Naive thymus-derived CD4-positive, alpha-beta T cell (primary cell): ENCODE results near the gene FAT1. TPM values are rescaled to one million over a fixed set of nuclear protein-coding genes. Genes with fewer than 3 reads are reported as not detected.

Source experiments
- ATAC-seq: fragments of 150-1000 bp; cut with Tn5 transposase; 2 replicates; pipeline ENCODE4 v1.10.0; 2021; ENCODE audit warnings: mild to moderate bottlenecking, moderate library complexity
- CTCF ChIA-PET: fragments of 350-600 bp; sonication (Branson Sonifier 250); formaldehyde crosslinking; loops from one replicate; lab custom pipeline; 2021; ENCODE audit warnings: antibody characterized with exemption; lab: Charles Lee
- POLR2A ChIA-PET: fragments of 350-600 bp; sonication (Branson Sonifier 250); formaldehyde crosslinking; loops from one replicate; lab custom pipeline; 2021; ENCODE audit warnings: antibody characterized with exemption, inconsistent platforms; lab: Charles Lee
- DNase-seq, 9 donors: peaks; one replicate each; pipeline versions ENCODE4 v3.0.0 to v3.0.0-alpha.2; 2020 to 2022; ENCODE audit warnings: mixed read lengths in 1 of 9
- H3K27ac ChIP-seq: one replicate; pipeline ENCODE4 v1.7.0; 2013; ENCODE audit warnings: mild to moderate bottlenecking, low read depth, low read length, moderate library complexity
- H3K27me3 ChIP-seq, 2 donors: one replicate each; pipeline ENCODE4 v1.7.0; 2013; ENCODE audit warnings: low read length in 2 of 2, mild to moderate bottlenecking in 2 of 2, moderate library complexity in 2 of 2; ENCODE audit not compliant: control insufficient read depth in 2 of 2, insufficient read depth in 2 of 2
- H3K36me3 ChIP-seq, 3 experiments: 1 replicate in 2 of 3; 2 replicates in 1 of 3; pipeline ENCODE4 v1.7.0; 2013; ENCODE audit warnings: low read length in 3 of 3, mild to moderate bottlenecking in 3 of 3, moderate library complexity in 1 of 3; ENCODE audit not compliant: insufficient read depth in 3 of 3, control insufficient read depth in 2 of 3
- H3K4me1 ChIP-seq, 2 donors: one replicate each; pipeline ENCODE4 v1.7.0; 2013; ENCODE audit warnings: low read length in 2 of 2, mild to moderate bottlenecking in 2 of 2, moderate library complexity in 1 of 2; ENCODE audit not compliant: control insufficient read depth in 2 of 2, insufficient read depth in 2 of 2
- H3K4me3 ChIP-seq: 2 replicates; pipeline ENCODE4 v1.7.0; 2013; ENCODE audit warnings: mild to moderate bottlenecking, low read length
- H3K9me3 ChIP-seq, 3 experiments: 1 replicate in 2 of 3; 2 replicates in 1 of 3; pipeline ENCODE4 v1.7.0; 2013; ENCODE audit warnings: low read length in 3 of 3; ENCODE audit not compliant: control insufficient read depth in 2 of 3
- H3K27ac Mint-ChIP-seq, 9 donors: one replicate each; pipeline ENCODE4 v1.8.0; 2020 to 2022; ENCODE audit warnings: mixed read lengths in 9 of 9, mild to moderate bottlenecking in 8 of 9, moderate library complexity in 5 of 9, inconsistent platforms in 2 of 9
- H3K27me3 Mint-ChIP-seq, 5 donors: one replicate each; pipeline ENCODE4 v1.8.0; 2021 to 2022; ENCODE audit warnings: mixed read lengths in 5 of 5, mild to moderate bottlenecking in 1 of 5
- H3K36me3 Mint-ChIP-seq, 5 donors: one replicate each; pipeline ENCODE4 v1.8.0; 2020 to 2022; ENCODE audit warnings: mixed read lengths in 5 of 5, mild to moderate bottlenecking in 3 of 5, inconsistent platforms in 1 of 5
- H3K4me1 Mint-ChIP-seq, 7 donors: one replicate each; pipeline ENCODE4 v1.8.0; 2020 to 2022; ENCODE audit warnings: mixed read lengths in 7 of 7, mild to moderate bottlenecking in 3 of 7, inconsistent platforms in 1 of 7
- H3K4me3 Mint-ChIP-seq, 10 donors: one replicate each; pipeline ENCODE4 v1.8.0; 2020 to 2022; ENCODE audit warnings: mild to moderate bottlenecking in 10 of 10, mixed read lengths in 10 of 10, moderate library complexity in 6 of 10, inconsistent platforms in 2 of 10
- H3K9me3 Mint-ChIP-seq, 11 donors: one replicate each; pipeline ENCODE4 v1.8.0; 2020 to 2022; ENCODE audit warnings: mixed read lengths in 11 of 11, mild to moderate bottlenecking in 4 of 11, inconsistent platforms in 1 of 11, moderate library complexity in 1 of 11
- intact Hi-C, 2 donors: fragments of 100-400 bp; cut with micrococcal nuclease; formaldehyde crosslinking; loops; one replicate each; pipeline ENCODE4 v1.15.1; 2023
- polyA plus RNA-seq, 2 donors: library from polyadenylated mRNA; unstranded; fragments of 300-500 nt; fragmentation: Illumina TruSeq; gene quantifications; one replicate each; pipeline ENCODE4 v1.2.3, GENCODE V29; 2021
- total RNA-seq, 6 experiments: library from RNA in 5 of 6; stranded (reverse) in 5 of 6; gene quantifications; 1 replicate in 5 of 6; 2 replicates in 1 of 6; pipeline ENCODE4 v1.2.3 and lab custom pipeline; 2021 to 2026

FAT1 gene
- total and polyA plus RNA-seq, 7 experiments from 2014 or later, result 0.05 TPM; not detected in 6

GRCh38 chr4:186619088-186619487 lies 104.6 kb downstream of the FAT1 start:
- no peaks in the 10 kb centered on the region for H3K4me1 ChIP-seq

DNA sequence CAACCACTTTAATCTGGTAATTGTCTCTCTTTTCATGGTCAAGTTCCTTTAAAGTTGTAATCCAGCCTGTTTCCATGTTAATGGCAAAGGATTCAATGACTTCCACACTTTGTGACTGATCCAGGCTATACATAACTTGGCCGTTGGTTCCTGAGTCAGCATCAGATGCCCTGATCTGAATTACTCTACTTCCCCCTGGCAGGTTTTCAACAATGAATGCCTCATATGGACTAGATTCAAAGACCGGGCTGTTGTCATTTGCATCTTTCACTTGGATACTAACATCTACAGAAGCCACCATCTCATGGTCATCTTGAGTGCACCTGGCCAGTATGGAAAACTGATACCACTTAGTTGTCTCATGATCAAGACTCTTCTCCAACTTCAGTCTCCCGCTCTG lies 105.7 kb downstream of the FAT1 start:
- Histone ChIP-seq H3K4me3 (no peak overlapping the region), H3K4me1 (no peaks in the 10 kb centered on the region), H3K36me3 (no peaks in the 10 kb centered on the region), H3K27me3 (no peaks in the 10 kb centered on the region), H3K9me3 (no peaks in the 10 kb centered on the region), H3K27ac (no peak overlapping the region)
- DNase-seq (no peak), ATAC-seq (no peak)
- CTCF ChIA-PET, result no interaction called here
- no peaks in the 10 kb centered on the region for H3K4me1 Mint-ChIP-seq
- H3K4me3 Mint-ChIP-seq, result no peak overlapping the region
- no peaks in the 10 kb centered on the region for H3K36me3 Mint-ChIP-seq
- peaks cover 0 to 16% (median 4%) of the 10 kb centered on the region in 5 donors for H3K27me3 Mint-ChIP-seq
- H3K9me3 Mint-ChIP-seq, result peaks cover 0 to 9% (median 3%) of the 10 kb centered on the region in 11 donors
- H3K27ac Mint-ChIP-seq, result no peak overlapping the region
- POLR2A ChIA-PET, result no interaction called here
- intact Hi-C loops, result no loop called here

More at GRCh38 chr4:186619088-186619487, 104.6 kb downstream of the FAT1 start:
- H3K36me3 Mint-ChIP-seq, result no peaks in the 10 kb centered on the region
- H3K9me3 Mint-ChIP-seq, result peaks cover 0 to 12% (median 4%) of the 10 kb centered on the region in 11 donors
- DNase-seq, result no peak
- no peak overlapping the region for H3K4me3 Mint-ChIP-seq
- H3K27me3 Mint-ChIP-seq, result peaks cover 0 to 26% (median 10%) of the 10 kb centered on the region in 5 donors
- ChIA-PET CTCF (no interaction called here), POLR2A (no interaction called here)
- no peaks in the 10 kb centered on the region for H3K36me3 ChIP-seq
- ATAC-seq, result no peak
- H3K4me1 Mint-ChIP-seq, result no peaks in the 10 kb centered on the region
- no peak overlapping the region for H3K4me3 ChIP-seq
- H3K27ac Mint-ChIP-seq, result no peak overlapping the region
- no peaks in the 10 kb centered on the region for H3K9me3 ChIP-seq
- no peaks in the 10 kb centered on the region for H3K27me3 ChIP-seq
- H3K27ac ChIP-seq, result no peak overlapping the region
- intact Hi-C loops, result no loop called here

- H3K4me1 Mint-ChIP-seq, result no peaks in the 10 kb centered on the region
- Histone ChIP-seq H3K27ac (no peak overlapping the region), H3K4me1 (no peaks in the 10 kb centered on the region), H3K4me3 (no peak overlapping the region), H3K27me3 (no peaks in the 10 kb centered on the region), H3K36me3 (no peaks in the 10 kb centered on the region), H3K9me3 (no peaks in the 10 kb centered on the region)
- H3K36me3 Mint-ChIP-seq, result no peaks in the 10 kb centered on the region
- intact Hi-C loops, result no loop called here
- peaks cover 0 to 17% (median 3%) of the 10 kb centered on the region in 11 donors for H3K9me3 Mint-ChIP-seq
- no peak overlapping the region for H3K27ac Mint-ChIP-seq
- ChIA-PET POLR2A (no interaction called here), CTCF (no interaction called here)
- peaks cover 0 to 4% (median 0%) of the 10 kb centered on the region in 5 donors for H3K27me3 Mint-ChIP-seq
- ATAC-seq (no peak), DNase-seq (no peak)
- H3K4me3 Mint-ChIP-seq, result no peak overlapping the region
Measured at GRCh38 chr4:186607490-186607889, 116.2 kb downstream of the FAT1 start.

GRCh38 chr4:186606591-186606992 lies 117.1 kb downstream of the FAT1 start:
- CTCF ChIA-PET, result no interaction called here
- no peak overlapping the region for H3K4me3 Mint-ChIP-seq
- POLR2A ChIA-PET, result no interaction called here
- H3K27ac ChIP-seq, result no peak overlapping the region
- H3K4me1 ChIP-seq, result no peaks in the 10 kb centered on the region
- H3K36me3 Mint-ChIP-seq, result no peaks in the 10 kb centered on the region
- intact Hi-C loops, result no loop called here
- no peaks in the 10 kb centered on the region for H3K9me3 ChIP-seq
- peaks cover 0 to 4% (median 0%) of the 10 kb centered on the region in 5 donors for H3K27me3 Mint-ChIP-seq
- H3K4me1 Mint-ChIP-seq, result no peaks in the 10 kb centered on the region
- H3K4me3 ChIP-seq, result no peak overlapping the region
- DNase-seq, result no peak
- ATAC-seq, result no peak
- no peak overlapping the region for H3K27ac Mint-ChIP-seq
- H3K9me3 Mint-ChIP-seq, result peaks cover 0 to 17% (median 3%) of the 10 kb centered on the region in 11 donors
- no peaks in the 10 kb centered on the region for H3K27me3 ChIP-seq
- no peaks in the 10 kb centered on the region for H3K36me3 ChIP-seq

DNA sequence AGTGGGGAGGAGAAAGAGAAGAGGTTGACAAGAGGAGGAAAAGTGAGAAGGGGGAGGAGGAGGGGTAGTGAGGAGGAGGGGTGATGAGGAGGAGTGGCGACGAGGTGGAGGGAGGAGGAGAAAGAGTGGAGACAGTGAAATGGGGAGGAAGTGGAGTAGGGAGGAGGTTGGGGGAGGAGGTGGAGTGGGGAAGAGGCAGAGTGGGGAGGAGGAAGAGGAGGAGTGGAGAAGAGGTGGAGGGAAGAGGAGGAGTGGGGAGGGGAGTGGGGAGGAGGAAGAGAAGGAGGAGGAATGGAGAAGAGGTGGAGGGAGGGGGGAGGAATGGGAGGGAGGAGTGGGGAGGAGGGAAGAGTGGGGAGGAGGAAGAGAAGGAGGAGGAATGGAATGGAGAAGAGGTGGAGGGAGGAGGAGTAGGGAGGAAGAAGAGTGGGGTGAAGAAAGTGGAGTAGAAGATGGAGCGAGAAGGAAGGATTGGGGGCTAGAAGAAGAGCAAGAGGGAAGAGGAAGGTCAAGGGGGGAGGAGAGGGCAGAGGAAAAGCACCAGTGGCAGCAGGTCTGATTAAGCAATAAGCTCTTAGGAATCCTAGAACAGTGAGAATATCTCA lies 118.3 kb downstream of the FAT1 start:
- Histone ChIP-seq H3K4me1 (no peaks in the 10 kb centered on the region), H3K27me3 (no peaks in the 10 kb centered on the region), H3K9me3 (no peaks in the 10 kb centered on the region), H3K27ac (no peak overlapping the region), H3K4me3 (no peak overlapping the region), H3K36me3 (no peaks in the 10 kb centered on the region)
- DNase-seq (no peak), ATAC-seq (no peak)
- CTCF ChIA-PET, result no interaction called here
- H3K36me3 Mint-ChIP-seq, result no peaks in the 10 kb centered on the region
- peaks cover 0 to 17% (median 3%) of the 10 kb centered on the region in 11 donors for H3K9me3 Mint-ChIP-seq
- peaks cover 0 to 4% (median 0%) of the 10 kb centered on the region in 5 donors for H3K27me3 Mint-ChIP-seq
- H3K27ac Mint-ChIP-seq, result no peak overlapping the region
- H3K4me3 Mint-ChIP-seq, result no peak overlapping the region
- H3K4me1 Mint-ChIP-seq, result no peaks in the 10 kb centered on the region
- POLR2A ChIA-PET, result no interaction called here
- intact Hi-C loops, result no loop called here

GRCh38 chr4:186604124-186604807 lies 119.4 kb downstream of the FAT1 start:
- no peak overlapping the region for H3K4me3 Mint-ChIP-seq
- POLR2A ChIA-PET, result no interaction called here

GRCh38 chr4:186602978-186603377 lies 120.7 kb downstream of the FAT1 start:
- no peak overlapping the region for H3K27ac ChIP-seq
- intact Hi-C loops, result no loop called here
- H3K36me3 ChIP-seq, result no peaks in the 10 kb centered on the region
- H3K4me1 Mint-ChIP-seq, result no peaks in the 10 kb centered on the region
- H3K27me3 ChIP-seq, result no peaks in the 10 kb centered on the region
- H3K9me3 Mint-ChIP-seq, result peaks cover 0 to 12% (median 0%) of the 10 kb centered on the region in 11 donors
- ChIA-PET CTCF (no interaction called here), POLR2A (no interaction called here)
- H3K4me3 ChIP-seq, result no peak overlapping the region
- DNase-seq (no peak), ATAC-seq (no peak)
- H3K27ac Mint-ChIP-seq, result no peak overlapping the region
- H3K4me3 Mint-ChIP-seq, result no peak overlapping the region
- no peaks in the 10 kb centered on the region for H3K36me3 Mint-ChIP-seq
- peaks cover 0 to 11% (median 0%) of the 10 kb centered on the region in 5 donors for H3K27me3 Mint-ChIP-seq
- H3K4me1 ChIP-seq, result no peaks in the 10 kb centered on the region
- no peaks in the 10 kb centered on the region for H3K9me3 ChIP-seq

More at GRCh38 chr4:186604124-186604807, 119.4 kb downstream of the FAT1 start:
- Mint-ChIP-seq H3K27me3 (peaks cover 0 to 8% (median 0%) of the 10 kb centered on the region in 5 donors), H3K9me3 (peaks cover 0 to 17% (median 3%) of the 10 kb centered on the region in 11 donors), H3K27ac (no peak overlapping the region), H3K4me1 (no peaks in the 10 kb centered on the region), H3K36me3 (no peaks in the 10 kb centered on the region)
- no peak overlapping the region for H3K4me3 ChIP-seq
- H3K4me1 ChIP-seq, result no peaks in the 10 kb centered on the region
- no peaks in the 10 kb centered on the region for H3K27me3 ChIP-seq
- H3K36me3 ChIP-seq, result no peaks in the 10 kb centered on the region
- no peak for DNase-seq
- intact Hi-C loops, result no loop called here
- no peak for ATAC-seq
- no peak overlapping the region for H3K27ac ChIP-seq
- no peaks in the 10 kb centered on the region for H3K9me3 ChIP-seq
- CTCF ChIA-PET, result no interaction called here
